Right lobe of liver (tissue), 4 donors: ENCODE results near the gene LEMD1.

Experiments used
- POLR2A ChIP-seq: fragments of 450-650 bp; IDR thresholded peaks from one replicate; pipeline ENCODE4 v1.6.1; 2017; ENCODE audit warnings: antibody characterized with exemption, mild to moderate bottlenecking
- TF ChIP-seq, protein P1 (sequence below), 4 donors: fragments of 200-600 bp in 3 of 4; fragments of 450-650 bp in 1 of 4; IDR thresholded peaks; one replicate each; pipeline versions ENCODE4 v1.5.1 to v1.8.0; 2016 to 2022; ENCODE audit warnings: antibody characterized with exemption in 4 of 4, mild to moderate bottlenecking in 2 of 4
- donor health status: DM: no; HTN: no; CAD: no.
- donor health status: DM: no; HTN: no; CAD: no.
- donor health status: DM: no; HTN: yes; CAD: no.

DNA sequence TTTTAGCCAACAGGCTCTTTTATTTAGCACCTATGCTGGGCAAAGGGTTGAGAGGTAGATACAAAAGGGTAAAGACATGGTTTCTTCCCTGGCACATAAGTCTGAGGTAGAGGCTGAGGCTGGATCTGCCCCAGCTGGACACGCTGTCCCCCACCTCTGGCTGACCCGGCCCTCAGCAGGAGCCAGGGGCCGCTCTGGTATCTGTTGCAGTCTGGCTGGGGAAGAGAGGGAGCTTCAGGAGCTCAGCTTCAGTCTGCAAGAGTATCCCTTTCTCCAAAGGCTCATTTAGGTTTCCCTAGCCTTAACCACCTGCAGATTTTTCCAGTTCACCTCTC, 19.8 kb upstream of the LEMD1 start:
- TF ChIP-seq, protein P1, sequence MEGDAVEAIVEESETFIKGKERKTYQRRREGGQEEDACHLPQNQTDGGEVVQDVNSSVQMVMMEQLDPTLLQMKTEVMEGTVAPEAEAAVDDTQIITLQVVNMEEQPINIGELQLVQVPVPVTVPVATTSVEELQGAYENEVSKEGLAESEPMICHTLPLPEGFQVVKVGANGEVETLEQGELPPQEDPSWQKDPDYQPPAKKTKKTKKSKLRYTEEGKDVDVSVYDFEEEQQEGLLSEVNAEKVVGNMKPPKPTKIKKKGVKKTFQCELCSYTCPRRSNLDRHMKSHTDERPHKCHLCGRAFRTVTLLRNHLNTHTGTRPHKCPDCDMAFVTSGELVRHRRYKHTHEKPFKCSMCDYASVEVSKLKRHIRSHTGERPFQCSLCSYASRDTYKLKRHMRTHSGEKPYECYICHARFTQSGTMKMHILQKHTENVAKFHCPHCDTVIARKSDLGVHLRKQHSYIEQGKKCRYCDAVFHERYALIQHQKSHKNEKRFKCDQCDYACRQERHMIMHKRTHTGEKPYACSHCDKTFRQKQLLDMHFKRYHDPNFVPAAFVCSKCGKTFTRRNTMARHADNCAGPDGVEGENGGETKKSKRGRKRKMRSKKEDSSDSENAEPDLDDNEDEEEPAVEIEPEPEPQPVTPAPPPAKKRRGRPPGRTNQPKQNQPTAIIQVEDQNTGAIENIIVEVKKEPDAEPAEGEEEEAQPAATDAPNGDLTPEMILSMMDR (IDR thresholded peaks at IDR 0.05), result no peak
- TF ChIP-seq POLR2A, result no peak
